ENCODE measurements around the gene GRIK2.

GRIK2 gene

DNA sequence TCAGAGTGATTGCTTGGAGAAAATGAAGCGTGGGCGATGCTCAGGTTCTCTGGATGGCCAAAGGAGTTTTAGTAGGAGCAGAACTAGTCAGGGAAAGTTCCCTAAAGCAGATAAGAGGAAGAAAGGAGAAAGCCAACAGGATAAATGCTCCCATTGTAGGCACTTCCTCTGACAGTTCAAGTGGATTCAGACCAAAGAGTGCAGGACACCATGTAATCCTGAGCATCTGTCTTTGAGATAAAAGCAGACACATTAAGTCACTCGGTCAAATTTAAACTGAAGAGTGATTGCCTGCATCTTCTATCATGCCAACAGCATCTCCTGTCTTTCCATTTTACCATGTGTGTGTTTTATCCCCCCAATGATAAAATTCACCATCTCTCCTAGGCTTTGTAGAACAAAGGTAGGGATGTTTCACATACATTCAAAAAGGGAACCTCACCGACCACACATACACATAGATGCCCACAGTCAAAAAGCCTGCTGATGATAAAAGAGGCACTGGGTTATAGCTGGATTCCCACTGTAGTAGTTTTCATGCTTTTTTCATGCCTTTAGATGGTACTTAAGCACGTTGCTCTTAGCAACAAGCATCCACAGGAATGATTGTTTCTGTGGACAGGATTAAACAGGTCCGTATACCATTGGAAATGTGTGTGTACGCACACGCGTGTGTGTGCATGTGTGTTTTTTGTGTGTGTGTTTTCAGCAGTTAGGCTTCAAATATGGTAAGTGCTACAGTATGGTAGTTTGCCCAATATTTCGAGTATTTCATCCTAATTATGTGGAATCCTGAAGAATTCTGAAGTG is 7.0 kb downstream of the GRIK2 start:
- Histone ChIP-seq H3K4me1 (ENCODE audit: control insufficient read depth, insufficient read depth, low read length) (peaks cover 38% of the 10 kb centered on the region), H3K9ac (ENCODE audit: low read depth, low read length) (no peak overlapping the region), H3K36me3 (ENCODE audit: control insufficient read depth, insufficient read depth, low read length) (no peaks in the 10 kb centered on the region), H3K27me3 (ENCODE audit: control insufficient read depth, insufficient read depth, low read length) (peaks cover 85% of the 10 kb centered on the region), H3K9me3 (ENCODE audit: control insufficient read depth, insufficient read depth, low read length) (no peaks in the 10 kb centered on the region), H3K27ac (ENCODE audit: low read depth, low read length) (no peak overlapping the region), H3K4me3 (ENCODE audit: low read depth, low read length) (peak overlapping the region; percentile 65)

DNA sequence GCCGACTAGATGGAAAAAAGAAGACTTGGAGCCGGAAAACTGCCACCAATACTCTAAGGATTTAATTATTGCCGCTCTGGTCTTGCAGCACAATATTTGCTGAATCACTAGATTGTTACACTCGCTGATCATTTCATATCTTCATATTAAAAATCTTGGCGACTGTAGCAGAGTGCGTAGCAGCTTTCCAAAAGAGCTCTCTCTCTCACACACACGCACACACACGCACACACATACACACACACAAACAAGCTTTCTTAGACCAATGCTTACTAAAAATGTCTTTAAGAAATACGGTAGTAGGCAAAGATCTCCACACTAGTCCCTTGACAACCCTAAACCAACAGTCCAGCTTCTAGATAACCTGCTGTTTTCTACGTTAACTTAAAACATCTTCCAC is 7.7 kb downstream of the GRIK2 start:
- Histone ChIP-seq H3K9ac (ENCODE audit: low read depth, low read length) (no peak overlapping the region), H3K27ac (ENCODE audit: low read depth, low read length) (no peak overlapping the region), H3K27me3 (ENCODE audit: control insufficient read depth, insufficient read depth, low read length) (peaks cover 81% of the 10 kb centered on the region), H3K4me3 (ENCODE audit: low read depth, low read length) (peak overlapping the region; percentile 64), H3K9me3 (ENCODE audit: control insufficient read depth, insufficient read depth, low read length) (no peaks in the 10 kb centered on the region), H3K36me3 (ENCODE audit: control insufficient read depth, insufficient read depth, low read length) (no peaks in the 10 kb centered on the region), H3K4me1 (ENCODE audit: control insufficient read depth, insufficient read depth, low read length) (peaks cover 38% of the 10 kb centered on the region)

DNA sequence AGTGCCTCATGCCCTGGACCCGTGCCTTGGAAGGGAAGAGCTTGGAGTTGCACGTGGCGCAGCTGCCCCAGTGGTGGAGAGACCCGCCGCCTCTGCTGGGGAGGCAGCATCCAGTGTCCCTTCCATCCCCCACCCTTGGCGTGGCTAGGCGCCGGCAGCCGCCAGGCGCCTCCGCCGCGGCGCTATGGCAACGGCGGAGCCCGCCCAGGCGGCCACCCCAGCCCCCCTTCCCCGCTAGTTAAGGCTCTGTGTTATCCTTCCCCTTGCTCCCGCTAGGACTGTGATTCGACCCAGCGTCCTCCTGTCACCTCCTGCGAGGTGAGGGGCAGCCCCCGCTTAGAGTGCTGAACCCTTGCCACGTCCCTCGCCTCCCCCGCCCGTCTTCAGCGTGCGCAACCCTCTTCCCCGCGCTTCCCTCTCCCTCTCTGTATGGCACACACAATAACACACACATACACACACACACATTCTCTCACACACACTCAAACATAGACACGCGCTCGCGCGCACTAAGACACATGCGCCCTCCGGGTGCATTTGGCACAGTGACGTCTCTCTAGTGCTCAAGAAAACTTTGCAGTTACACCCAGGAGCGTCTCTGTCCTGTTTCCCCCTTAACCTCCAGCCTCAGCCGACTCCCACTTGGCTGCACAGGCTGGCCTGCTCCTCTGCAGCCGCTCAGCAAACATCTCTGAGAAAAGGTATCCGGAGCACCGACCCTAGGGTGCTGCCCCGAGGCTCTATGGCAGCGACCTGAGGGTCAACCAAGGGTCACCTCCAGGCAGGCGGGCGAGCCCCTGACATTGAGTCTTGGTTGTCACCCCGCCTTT is 8.5 kb downstream of the GRIK2 start:
- Histone ChIP-seq H3K4me3 (ENCODE audit: low read depth, low read length) (peak overlapping the region; percentile 64), H3K4me1 (ENCODE audit: control insufficient read depth, insufficient read depth, low read length) (peaks cover 38% of the 10 kb centered on the region), H3K27ac (ENCODE audit: low read depth, low read length) (peak overlapping the region; percentile 8), H3K9ac (ENCODE audit: low read depth, low read length) (no peak overlapping the region), H3K36me3 (ENCODE audit: control insufficient read depth, insufficient read depth, low read length) (no peaks in the 10 kb centered on the region), H3K9me3 (ENCODE audit: control insufficient read depth, insufficient read depth, low read length) (no peaks in the 10 kb centered on the region), H3K27me3 (ENCODE audit: control insufficient read depth, insufficient read depth, low read length) (peaks cover 77% of the 10 kb centered on the region)

DNA sequence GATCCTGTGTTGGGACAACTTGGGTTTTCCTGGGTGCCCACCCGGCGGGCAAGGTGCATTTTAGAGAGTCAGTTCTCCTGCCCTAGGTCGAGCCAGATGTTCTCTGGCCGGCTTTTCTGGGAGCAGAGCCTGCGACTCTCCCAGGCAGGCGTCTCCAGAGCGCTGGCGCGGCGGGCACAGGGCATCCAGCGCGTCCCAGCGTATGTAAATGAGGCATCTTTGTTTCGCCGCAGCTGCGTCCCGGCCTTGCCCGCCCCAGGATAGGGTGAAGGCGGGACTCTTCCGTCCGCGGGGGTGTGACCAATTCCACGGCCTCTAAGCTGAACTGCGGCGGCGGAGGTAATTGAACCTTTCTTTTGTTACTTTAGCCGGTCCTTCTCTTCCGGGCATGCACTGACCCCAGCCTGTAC is 9.1 kb downstream of the GRIK2 start:
- no peaks in the 10 kb centered on the region for H3K36me3 ChIP-seq (ENCODE audit: control insufficient read depth, insufficient read depth, low read length)
- no peaks in the 10 kb centered on the region for H3K9me3 ChIP-seq (ENCODE audit: control insufficient read depth, insufficient read depth, low read length)
- peaks cover 77% of the 10 kb centered on the region for H3K27me3 ChIP-seq (ENCODE audit: control insufficient read depth, insufficient read depth, low read length)
- peak overlapping the region; percentile 8 for H3K27ac ChIP-seq (ENCODE audit: low read depth, low read length)
- H3K4me3 ChIP-seq (ENCODE audit: low read depth, low read length) = peak overlapping the region; percentile 64
- no peak overlapping the region for H3K9ac ChIP-seq (ENCODE audit: low read depth, low read length)
- H3K4me1 ChIP-seq (ENCODE audit: control insufficient read depth, insufficient read depth, low read length) = peaks cover 38% of the 10 kb centered on the region

DNA sequence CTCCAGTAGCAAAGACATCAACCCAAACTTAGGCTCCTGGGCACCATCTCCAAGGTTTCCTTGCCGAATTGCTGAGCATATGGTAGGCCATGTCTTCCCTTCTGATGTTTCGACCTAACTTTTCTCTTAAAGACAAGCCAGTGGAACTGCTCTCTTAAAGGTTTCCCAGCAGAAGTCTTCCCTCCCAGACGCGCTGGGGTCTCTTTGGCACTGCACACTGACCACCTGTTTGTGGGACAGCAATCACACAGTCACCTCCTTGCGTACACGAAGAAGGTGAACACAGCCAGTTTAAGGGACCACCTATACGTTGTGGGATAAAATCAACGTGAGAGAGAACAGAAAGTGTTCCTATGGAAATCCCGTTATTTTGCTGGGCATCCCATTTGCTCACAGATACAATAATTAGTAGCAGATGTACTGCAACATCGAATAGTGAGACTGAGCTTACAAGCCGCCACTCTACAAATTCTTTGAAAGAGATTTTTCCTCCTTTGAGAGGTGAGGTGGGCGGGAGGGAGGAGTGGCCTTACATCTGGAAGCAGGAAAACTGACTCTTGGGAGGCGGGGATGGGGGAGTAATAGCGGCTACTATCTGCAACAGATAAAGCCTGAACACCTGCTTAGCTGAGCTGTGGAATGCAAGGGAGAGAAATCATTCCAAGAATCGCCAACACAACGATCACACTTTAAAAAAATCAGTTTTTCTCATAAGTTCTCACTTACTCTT is 9.9 kb downstream of the GRIK2 start:
- Histone ChIP-seq H3K4me3 (ENCODE audit: low read depth, low read length) (peak overlapping the region; percentile 64), H3K9ac (ENCODE audit: low read depth, low read length) (no peak overlapping the region)

DNA sequence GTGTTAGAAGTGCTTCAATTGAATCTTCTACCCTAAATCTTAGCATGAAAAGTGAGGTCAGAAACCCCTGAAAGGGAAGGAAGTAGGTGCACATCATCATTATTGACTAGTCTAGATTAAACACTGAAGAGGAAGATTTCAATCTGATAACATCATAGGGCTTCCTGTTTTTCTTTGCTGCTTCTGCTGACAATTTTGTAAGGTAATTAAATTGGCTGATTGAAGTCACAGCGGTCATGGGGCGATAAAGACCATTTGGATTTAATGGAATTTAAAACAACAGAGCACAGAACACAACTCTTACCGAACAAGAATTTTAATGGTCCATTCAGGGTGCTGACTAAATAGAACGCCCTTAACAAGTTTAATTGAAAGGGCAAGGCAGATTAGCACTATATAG is 11.3 kb downstream of the GRIK2 start:
- Histone ChIP-seq H3K4me3 (ENCODE audit: low read depth, low read length) (no peak overlapping the region), H3K27me3 (ENCODE audit: control insufficient read depth, insufficient read depth, low read length) (peaks cover 57% of the 10 kb centered on the region), H3K27ac (ENCODE audit: low read depth, low read length) (no peak overlapping the region), H3K36me3 (ENCODE audit: control insufficient read depth, insufficient read depth, low read length) (no peaks in the 10 kb centered on the region), H3K4me1 (ENCODE audit: control insufficient read depth, insufficient read depth, low read length) (peaks cover 43% of the 10 kb centered on the region), H3K9me3 (ENCODE audit: control insufficient read depth, insufficient read depth, low read length) (no peaks in the 10 kb centered on the region), H3K9ac (ENCODE audit: low read depth, low read length) (no peak overlapping the region)

More for the DNA sequence above, 9.9 kb downstream of the GRIK2 start:
- Histone ChIP-seq H3K27ac (ENCODE audit: low read depth, low read length) (no peak overlapping the region), H3K4me1 (ENCODE audit: control insufficient read depth, insufficient read depth, low read length) (peaks cover 42% of the 10 kb centered on the region), H3K27me3 (ENCODE audit: control insufficient read depth, insufficient read depth, low read length) (peaks cover 71% of the 10 kb centered on the region), H3K36me3 (ENCODE audit: control insufficient read depth, insufficient read depth, low read length) (no peaks in the 10 kb centered on the region), H3K9me3 (ENCODE audit: control insufficient read depth, insufficient read depth, low read length) (no peaks in the 10 kb centered on the region)

DNA sequence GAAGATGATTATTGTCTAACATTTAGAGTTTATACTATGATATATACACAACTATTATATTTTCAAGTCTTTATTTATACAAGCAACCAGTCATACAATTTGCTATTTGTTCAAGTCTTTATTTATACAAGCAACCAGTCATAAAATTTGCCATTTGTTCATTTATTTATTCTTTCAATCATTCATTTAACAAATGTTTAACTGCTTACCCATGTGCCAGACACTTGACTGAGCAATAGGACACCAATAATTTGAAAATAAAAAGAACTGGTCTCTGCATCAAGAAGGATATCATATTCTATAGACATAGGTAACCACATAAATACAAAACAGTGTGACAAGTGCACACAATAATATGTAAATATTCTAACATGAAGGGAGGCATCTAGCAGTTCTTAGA is 20.3 kb downstream of the GRIK2 start:
- Histone ChIP-seq H3K4me1 (ENCODE audit: control insufficient read depth, insufficient read depth, low read length) (0 out of 2 replicates have a peak, but pooled peaks cover 4% of the 10 kb centered on the region), H3K27ac (ENCODE audit: low read depth, low read length) (no peak overlapping the region)

DNA sequence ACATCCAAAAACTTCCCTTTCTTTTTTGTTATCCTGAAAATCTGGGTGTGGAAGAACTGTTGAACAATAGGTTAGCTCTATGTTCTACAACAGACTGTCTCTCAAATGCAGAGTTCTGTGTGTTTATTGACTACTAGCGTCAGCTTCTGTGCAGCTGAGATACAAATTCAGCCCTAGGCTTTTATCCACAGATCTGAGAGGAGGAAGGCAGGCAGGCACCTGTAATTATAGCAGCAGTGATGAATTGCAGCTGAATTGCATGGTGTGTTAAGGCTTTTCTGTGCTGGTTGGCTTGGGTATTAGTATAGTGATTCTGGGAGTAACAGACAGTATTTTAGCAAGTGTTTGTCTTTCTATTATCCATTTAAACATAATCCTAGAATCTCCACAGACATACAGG is 24.4 kb downstream of the GRIK2 start:
- Histone ChIP-seq H3K27ac (ENCODE audit: low read depth, low read length) (no peak overlapping the region), H3K9ac (ENCODE audit: low read depth, low read length) (no peak overlapping the region), H3K9me3 (ENCODE audit: control insufficient read depth, insufficient read depth, low read length) (no peaks in the 10 kb centered on the region), H3K4me3 (ENCODE audit: low read depth, low read length) (no peak overlapping the region), H3K36me3 (ENCODE audit: control insufficient read depth, insufficient read depth, low read length) (no peaks in the 10 kb centered on the region), H3K4me1 (ENCODE audit: control insufficient read depth, insufficient read depth, low read length) (0 out of 2 replicates have a peak, but pooled peaks cover 4% of the 10 kb centered on the region), H3K27me3 (ENCODE audit: control insufficient read depth, insufficient read depth, low read length) (no peaks in the 10 kb centered on the region)

More for the DNA sequence above, 20.3 kb downstream of the GRIK2 start:
- Histone ChIP-seq H3K9ac (ENCODE audit: low read depth, low read length) (no peak overlapping the region), H3K4me3 (ENCODE audit: low read depth, low read length) (no peak overlapping the region), H3K27me3 (ENCODE audit: control insufficient read depth, insufficient read depth, low read length) (no peaks in the 10 kb centered on the region), H3K9me3 (ENCODE audit: control insufficient read depth, insufficient read depth, low read length) (no peaks in the 10 kb centered on the region), H3K36me3 (ENCODE audit: control insufficient read depth, insufficient read depth, low read length) (no peaks in the 10 kb centered on the region)

DNA sequence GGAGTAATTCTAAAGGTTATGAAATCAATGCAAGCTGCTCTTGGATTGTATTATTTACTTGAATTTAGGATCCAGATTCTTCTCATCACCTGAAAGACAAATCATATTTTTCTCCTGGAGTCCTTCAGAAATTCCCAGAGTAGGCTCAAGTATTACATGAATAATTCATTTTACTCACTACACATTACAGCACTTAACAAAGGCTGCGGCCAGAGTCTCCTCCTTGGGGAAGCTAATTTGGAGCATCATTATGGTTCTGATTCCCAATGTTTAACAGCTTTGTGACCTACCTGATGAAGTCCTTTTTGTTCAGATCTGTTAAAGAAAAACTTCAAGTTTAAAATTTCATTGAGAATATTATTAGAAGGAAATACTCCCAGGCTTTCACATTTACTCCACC is 28.7 kb downstream of the GRIK2 start:
- Histone ChIP-seq H3K27me3 (ENCODE audit: control insufficient read depth, insufficient read depth, low read length) (no peaks in the 10 kb centered on the region), H3K9ac (ENCODE audit: low read depth, low read length) (no peak overlapping the region), H3K4me3 (ENCODE audit: low read depth, low read length) (no peak overlapping the region), H3K36me3 (ENCODE audit: control insufficient read depth, insufficient read depth, low read length) (no peaks in the 10 kb centered on the region), H3K4me1 (ENCODE audit: control insufficient read depth, insufficient read depth, low read length) (no peaks in the 10 kb centered on the region), H3K27ac (ENCODE audit: low read depth, low read length) (no peak overlapping the region), H3K9me3 (ENCODE audit: control insufficient read depth, insufficient read depth, low read length) (no peaks in the 10 kb centered on the region)

DNA sequence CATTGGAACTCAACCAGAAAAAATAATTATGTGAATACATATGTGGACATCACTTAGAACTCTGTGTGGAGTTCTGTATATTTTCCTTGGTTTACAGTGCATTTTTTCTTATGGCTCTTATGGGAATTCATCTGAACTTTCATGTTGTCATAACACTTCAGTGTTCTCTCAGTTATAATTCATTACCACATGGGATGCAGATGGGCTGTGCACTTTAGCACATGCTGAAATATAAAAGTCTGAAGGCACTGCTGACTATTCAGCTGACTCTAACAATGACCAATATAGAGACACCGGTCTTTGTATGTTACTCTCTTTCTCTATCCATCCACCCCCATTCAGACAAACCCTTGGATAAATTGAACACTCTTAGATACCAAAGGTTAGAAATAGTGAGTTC is 29.3 kb downstream of the GRIK2 start:
- Histone ChIP-seq H3K27ac (ENCODE audit: low read depth, low read length) (no peak overlapping the region), H3K4me1 (ENCODE audit: control insufficient read depth, insufficient read depth, low read length) (no peaks in the 10 kb centered on the region), H3K36me3 (ENCODE audit: control insufficient read depth, insufficient read depth, low read length) (no peaks in the 10 kb centered on the region), H3K4me3 (ENCODE audit: low read depth, low read length) (no peak overlapping the region), H3K9ac (ENCODE audit: low read depth, low read length) (no peak overlapping the region), H3K27me3 (ENCODE audit: control insufficient read depth, insufficient read depth, low read length) (no peaks in the 10 kb centered on the region), H3K9me3 (ENCODE audit: control insufficient read depth, insufficient read depth, low read length) (no peaks in the 10 kb centered on the region)

Data from HUES48 (cell line).